Lower leg skin (tissue), 3 donors: Measurements from ENCODE around the gene MIPEP.

Source experiments
- CTCF ChIP-seq, 3 donors: fragments of 450-650 bp; IDR thresholded peaks; one replicate each; pipeline ENCODE4 v1.5.1; 2016; ENCODE audit warnings: antibody characterized with exemption in 3 of 3, mild to moderate bottlenecking in 3 of 3, moderate library complexity in 2 of 3
- POLR2A ChIP-seq, 2 donors: fragments of 450-650 bp; IDR thresholded peaks; one replicate each; pipeline ENCODE4 v1.6.1; 2016 to 2017; ENCODE audit warnings: antibody characterized with exemption in 2 of 2, mild to moderate bottlenecking in 1 of 2, moderate library complexity in 1 of 2

GRCh38 chr13:23778002-23778652 is 111.1 kb downstream of the MIPEP start:
- TF ChIP-seq POLR2A (IDR thresholded peaks at IDR 0.05) (no peak), CTCF (IDR thresholded peaks at IDR 0.05) (no peak)
